ENCODE measurements around the gene C2CD2. TPM values are rescaled to one million over a fixed set of nuclear protein-coding genes. Genes with fewer than 3 reads are reported as not detected.
"Not testable (repeated sequence)": the region's sequence is repeated elsewhere in the genome, so short reads cannot be mapped to it uniquely, and the experiment has no call there.

The C2CD2 gene
- total RNA-seq, 4 donors from 2014 or later = 37.5 to 63.9 (median 51.6) TPM

DNA sequence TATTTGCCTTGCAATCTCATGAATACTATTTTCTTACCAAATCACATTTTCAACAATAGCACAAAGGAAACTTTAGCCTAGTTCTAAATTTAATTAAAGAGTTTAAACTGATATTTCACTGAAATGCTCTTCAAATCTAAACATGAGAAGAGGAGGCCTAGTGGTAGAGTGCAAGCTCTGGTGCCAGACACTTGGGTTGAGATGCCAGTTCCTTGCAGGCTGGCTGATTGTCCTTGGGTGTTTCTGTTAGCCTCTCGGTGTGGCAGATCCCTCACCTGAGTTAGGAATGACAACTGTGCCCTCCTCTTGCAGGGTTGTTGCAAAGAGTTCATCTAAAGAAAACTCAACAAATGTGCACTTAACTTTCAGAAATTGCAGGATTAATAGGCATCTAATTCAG, 43.8 kb upstream of the C2CD2 start:
- Histone ChIP-seq H3K36me3 (peaks cover 0 to 74% (median 0%) of the 10 kb centered on the region in 3 donors), H3K27ac (no peak overlapping the region), H3K4me3 (no peak overlapping the region), H3K4me1 (no peaks in the 10 kb centered on the region), H3K9me3 (peaks cover 0 to 6% (median 0%) of the 10 kb centered on the region in 4 donors), H3K27me3 (no peaks in the 10 kb centered on the region)
- WGBS, 2 donors = 95 to 100% methylated on average over 1 of the region's 1 CpG
- DNase-seq (ENCODE audit: low spot score in 2 of 2) = no peak
- TF ChIP-seq EP300 (IDR thresholded peaks at IDR 0.05) (no peak), POLR2A (IDR thresholded peaks at IDR 0.05) (no peak)
- TF ChIP-seq, protein P1, sequence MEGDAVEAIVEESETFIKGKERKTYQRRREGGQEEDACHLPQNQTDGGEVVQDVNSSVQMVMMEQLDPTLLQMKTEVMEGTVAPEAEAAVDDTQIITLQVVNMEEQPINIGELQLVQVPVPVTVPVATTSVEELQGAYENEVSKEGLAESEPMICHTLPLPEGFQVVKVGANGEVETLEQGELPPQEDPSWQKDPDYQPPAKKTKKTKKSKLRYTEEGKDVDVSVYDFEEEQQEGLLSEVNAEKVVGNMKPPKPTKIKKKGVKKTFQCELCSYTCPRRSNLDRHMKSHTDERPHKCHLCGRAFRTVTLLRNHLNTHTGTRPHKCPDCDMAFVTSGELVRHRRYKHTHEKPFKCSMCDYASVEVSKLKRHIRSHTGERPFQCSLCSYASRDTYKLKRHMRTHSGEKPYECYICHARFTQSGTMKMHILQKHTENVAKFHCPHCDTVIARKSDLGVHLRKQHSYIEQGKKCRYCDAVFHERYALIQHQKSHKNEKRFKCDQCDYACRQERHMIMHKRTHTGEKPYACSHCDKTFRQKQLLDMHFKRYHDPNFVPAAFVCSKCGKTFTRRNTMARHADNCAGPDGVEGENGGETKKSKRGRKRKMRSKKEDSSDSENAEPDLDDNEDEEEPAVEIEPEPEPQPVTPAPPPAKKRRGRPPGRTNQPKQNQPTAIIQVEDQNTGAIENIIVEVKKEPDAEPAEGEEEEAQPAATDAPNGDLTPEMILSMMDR (IDR thresholded peaks at IDR 0.05) = no peak

DNA sequence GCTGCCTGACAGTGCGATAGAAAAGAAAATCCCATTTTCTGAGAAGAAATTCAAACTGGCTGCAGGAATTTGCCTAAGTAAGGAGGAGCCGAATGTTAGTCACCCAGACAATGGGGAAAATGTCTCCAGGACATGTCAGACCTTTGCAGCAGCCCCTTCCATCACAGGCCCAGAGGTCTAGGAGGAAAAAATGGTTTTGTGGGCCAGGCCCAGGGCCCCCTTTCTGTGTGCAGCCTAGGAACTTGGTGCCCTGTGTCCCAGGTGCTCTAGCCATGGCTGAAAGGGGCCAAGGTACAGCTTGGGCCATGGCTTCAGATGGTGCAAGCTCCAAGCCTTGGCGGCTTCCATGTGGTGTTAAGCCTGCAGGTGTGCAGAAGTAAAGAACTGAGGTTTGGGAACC, 41.8 kb upstream of the C2CD2 start:
- Histone ChIP-seq H3K36me3 (peaks cover 0 to 76% (median 6%) of the 10 kb centered on the region in 3 donors), H3K4me3 (no peak overlapping the region), H3K27ac (no peak overlapping the region), H3K4me1 (no peaks in the 10 kb centered on the region), H3K9me3 (peaks cover 0 to 6% (median 0%) of the 10 kb centered on the region in 4 donors), H3K27me3 (no peaks in the 10 kb centered on the region)
- TF ChIP-seq, protein P1 (IDR thresholded peaks at IDR 0.05) = no peak
- TF ChIP-seq POLR2A (IDR thresholded peaks at IDR 0.05) (no peak), EP300 (IDR thresholded peaks at IDR 0.05) (no peak)
- DNase-seq (ENCODE audit: low spot score in 2 of 2) = no peak
- WGBS, 2 donors = 94 to 96% methylated on average over 3 of the region's 3 CpGs

DNA sequence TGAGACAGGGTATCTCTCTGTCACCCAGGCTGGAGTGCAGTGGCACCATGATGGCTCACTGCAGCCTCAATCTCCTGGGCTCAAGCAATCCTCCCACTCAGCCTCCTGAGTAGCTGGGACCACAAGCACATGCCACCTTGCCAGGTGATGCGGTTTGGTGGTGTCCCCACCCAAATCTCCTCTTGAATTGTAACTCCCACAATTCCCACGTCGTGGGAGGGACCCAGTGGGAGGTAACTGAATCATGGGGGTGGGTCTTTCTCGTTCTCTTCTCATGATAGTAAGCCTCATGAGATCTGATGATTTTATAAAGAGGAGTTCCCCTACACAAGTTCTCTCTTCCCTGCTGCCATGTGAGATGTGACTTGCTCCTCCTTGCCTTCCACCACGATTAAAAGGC, 40.8 kb upstream of the C2CD2 start:
- not testable (repeated sequence) for DNase-seq (ENCODE audit: low spot score in 2 of 2); H3K27ac ChIP-seq; H3K4me1 ChIP-seq; H3K27me3 ChIP-seq; H3K4me3 ChIP-seq; H3K9me3 ChIP-seq
- WGBS, 2 donors = 65 to 78% methylated on average over 5 of the region's 5 CpGs
- H3K36me3 ChIP-seq = peaks cover 0 to 71% (median 6%) of the 10 kb centered on the region in 3 donors

DNA sequence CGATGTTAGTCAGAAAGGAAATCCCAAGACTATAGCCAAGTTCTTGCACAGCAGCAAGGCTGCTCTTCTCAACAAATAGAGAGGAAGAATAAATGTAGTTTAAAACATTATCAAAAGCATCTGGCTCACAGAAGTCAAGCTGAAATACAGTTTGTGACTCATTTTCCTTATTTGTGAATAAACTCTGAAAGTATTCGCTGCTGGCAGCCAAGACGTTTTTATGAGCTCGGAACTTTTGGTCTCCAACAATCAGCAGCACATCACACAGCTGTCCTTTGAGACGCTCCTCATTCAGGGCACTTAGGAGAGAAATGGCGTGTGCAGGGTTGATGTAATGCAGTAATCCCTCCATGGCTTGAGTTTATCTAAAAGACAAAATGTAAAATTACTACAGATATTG, 39.9 kb upstream of the C2CD2 start:
- TF ChIP-seq EP300 (IDR thresholded peaks at IDR 0.05) (no peak), POLR2A (IDR thresholded peaks at IDR 0.05) (no peak)
- TF ChIP-seq, protein P1 (IDR thresholded peaks at IDR 0.05) = no peak
- Histone ChIP-seq H3K4me1 (no peaks in the 10 kb centered on the region), H3K36me3 (peaks cover 0 to 70% (median 6%) of the 10 kb centered on the region in 3 donors), H3K4me3 (no peak overlapping the region), H3K27me3 (no peaks in the 10 kb centered on the region), H3K9me3 (peaks cover 0 to 6% (median 0%) of the 10 kb centered on the region in 4 donors), H3K27ac (no peak overlapping the region)
- WGBS, 2 donors = 71 to 80% methylated on average over 6 of the region's 6 CpGs
- DNase-seq (ENCODE audit: low spot score in 2 of 2) = no peak

DNA sequence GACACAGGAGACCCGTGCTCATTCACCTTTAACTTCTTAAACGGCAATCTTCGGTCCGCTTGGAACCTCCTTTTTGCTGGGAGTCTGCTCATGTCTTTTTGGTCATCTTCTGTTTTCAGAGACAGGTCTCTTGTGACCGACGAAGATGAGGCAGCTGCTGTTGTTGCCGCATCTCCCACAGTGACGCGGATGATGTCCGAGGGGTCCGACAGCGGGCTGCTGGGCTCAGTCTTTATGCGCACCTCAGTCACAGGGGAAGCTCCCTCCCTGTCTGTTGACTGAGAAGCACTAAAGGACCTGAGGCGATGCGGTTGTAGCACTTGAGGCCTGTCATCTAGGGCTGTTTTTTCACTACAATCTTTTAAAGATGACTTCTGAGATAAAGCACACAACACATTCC, 38.8 kb upstream of the C2CD2 start:
- no peak overlapping the region for H3K27ac ChIP-seq

More for the DNA sequence above, 38.8 kb upstream of the C2CD2 start:
- no peak for DNase-seq (ENCODE audit: low spot score in 2 of 2)
- Histone ChIP-seq H3K4me1 (no peaks in the 10 kb centered on the region), H3K9me3 (peaks cover 0 to 6% (median 0%) of the 10 kb centered on the region in 4 donors), H3K27me3 (no peaks in the 10 kb centered on the region), H3K4me3 (no peak overlapping the region), H3K36me3 (peaks cover 0 to 70% (median 6%) of the 10 kb centered on the region in 3 donors)
- no peak for TF ChIP-seq EP300 (IDR thresholded peaks at IDR 0.05)
- no peak for TF ChIP-seq POLR2A (IDR thresholded peaks at IDR 0.05)
- TF ChIP-seq, protein P1 (IDR thresholded peaks at IDR 0.05) = no peak
- WGBS, 2 donors = 97% methylated on average over 15 of the region's 15 CpGs

Measured in tibial nerve (tissue), 4 donors.